SK-MEL-5 (cell line): ENCODE results near the gene TSG101. TPM values are rescaled to one million over a fixed set of nuclear protein-coding genes. Genes with fewer than 3 reads are reported as not detected.

Experiments
- DNase-seq: peaks from one replicate; pipeline ENCODE4 v3.0.0-alpha.2; 2016; ENCODE audit warnings: low read depth, low spot score
- in situ Hi-C: cut with HindIII; loops from 2 replicates; pipeline ENCODE4 v1.10.0; 2016; ENCODE audit warnings: low sequenced_read_pairs, high pct_unique_total_duplicates, low pct_unique_long_range_greater_than_20kb
- total RNA-seq: library from RNA; depleted of rRNA; stranded (reverse); fragments of >200 nt; shearing (Covaris generic); gene quantifications from 2 replicates; pipeline ENCODE4 v1.2.3, GENCODE V29; 2014; rRNA removed

Gene TSG101
- total RNA-seq, 1 experiment from 2014 or later = 139 TPM

GRCh38 chr11:18457450-18457849, 69.3 kb downstream of the TSG101 start:
- in situ Hi-C loops = no loop called here
- DNase-seq = no peak

- DNase-seq = no peak
- in situ Hi-C loops = no loop called here
Observed at GRCh38 chr11:18455686-18456372, 70.9 kb downstream of the TSG101 start, which contains the start of gene LDHAL6A. TSS of gene LDHAL6A (plus strand) at chr11:18455856. CDS start at chr11:18456681, 825 bp downstream.

- no peak for DNase-seq
- in situ Hi-C loops = no loop called here
Observed at GRCh38 chr11:18452927-18453326, 73.8 kb downstream of the TSG101 start.

- in situ Hi-C loops = no loop called here
- DNase-seq = no peak
Observed at GRCh38 chr11:18449251-18449650, 77.5 kb downstream of the TSG101 start.

- in situ Hi-C loops = no loop called here
- DNase-seq = no peak
Observed at GRCh38 chr11:18438691-18439090, 88.1 kb downstream of the TSG101 start.

Other genes with a start within 250 kb of the TSG101 start
- gene HPS5, start 204.8 kb downstream of the TSG101 start, total RNA-seq = 196 and 240 TPM in 2 replicates
- gene GTF2H1, start 204.4 kb downstream of the TSG101 start, total RNA-seq = 129 and 153 TPM in 2 replicates
- 1,308 and 1,481 TPM in 2 replicates for gene LDHA, start 132.4 kb downstream of the TSG101 start, total RNA-seq
- not detected in 2 replicates for gene LDHC, start 114.6 kb downstream of the TSG101 start, total RNA-seq
- gene LDHAL6A, start 71.1 kb downstream of the TSG101 start, total RNA-seq = not detected in 2 replicates
- 30.2 and 34.2 TPM in 2 replicates for gene UEVLD, start 61.8 kb upstream of the TSG101 start, total RNA-seq
- 0.40 and 1.4 TPM in 2 replicates for gene MISFA, start 72.8 kb upstream of the TSG101 start, total RNA-seq
- 13.8 and 19.9 TPM in 2 replicates for gene SPTY2D1, start 107.4 kb upstream of the TSG101 start, total RNA-seq
- gene TMEM86A, start 171.8 kb upstream of the TSG101 start, total RNA-seq = 5.0 and 5.3 TPM in 2 replicates
- gene IGSF22, start 199.2 kb upstream of the TSG101 start, total RNA-seq = not detected in 2 replicates